ENCODE data around the gene NGLY1. TPM values are rescaled to one million over a fixed set of nuclear protein-coding genes. Genes with fewer than 3 reads are reported as not detected.

The NGLY1 gene
- total and polyA plus RNA-seq, 9 of the 15 experiments (the other 6 are each of a cell fraction or from before 2014, with no cell fraction given) = 52.2 to 124 (median 87.6) TPM

GRCh38 chr3:25789596-25790556 lies 6.6 kb upstream of the NGLY1 start, which contains the start of gene OXSM (continued):
- no peak for TF ChIP-seq BCOR (IDR thresholded peaks at IDR 0.05)
- TF ChIP-seq CCNT2 (IDR thresholded peaks at IDR 0.05; ENCODE audit: borderline replicate concordance, extremely low read depth, insufficient read length, low read depth, low read length) = peak; percentile 80
- TF ChIP-seq HDAC6 (IDR thresholded peaks at IDR 0.05; ENCODE audit: low read depth, low read length) = no peak
- no peak for TF ChIP-seq ZNF398 (CRISPR knock-in tag; IDR thresholded peaks at IDR 0.05)
- TF ChIP-seq COPS2 (conservative IDR thresholded peaks at IDR 0.05) = no peak
- no peak for TF ChIP-seq SMARCB1 (IDR thresholded peaks at IDR 0.05; ENCODE audit: insufficient read length, low read depth)
- TF ChIP-seq ELF4 (CRISPR knock-in tag; IDR thresholded peaks at IDR 0.05) = no peak
- TF ChIP-seq MYNN (IDR thresholded peaks at IDR 0.05) = peak; percentile 59; the same call in 1 of the 2 replicates
- TF ChIP-seq MYNN (CRISPR knock-in tag; IDR thresholded peaks at IDR 0.05) = no peak
- TF ChIP-seq ZEB2 (IDR thresholded peaks at IDR 0.05) = peak; percentile 25; the same call in 1 of the 2 replicates
- peak; percentile 94 for TF ChIP-seq SUPT5H (IDR thresholded peaks at IDR 0.05)
- TF ChIP-seq NBN (IDR thresholded peaks at IDR 0.05; ENCODE audit: low read depth) = peak; percentile 38; the same call in 1 of the 2 replicates
- TF ChIP-seq MNT (conservative IDR thresholded peaks at IDR 0.05) = peak; percentile 89 to 92
- no peak for TF ChIP-seq FOXA1 (IDR thresholded peaks at IDR 0.05; ENCODE audit: borderline replicate concordance)
- peak; percentile 78; the same call in 1 of the 2 replicates for TF ChIP-seq HDAC8 (tag; IDR thresholded peaks at IDR 0.05)
- no peak for TF ChIP-seq ZBTB5 (IDR thresholded peaks at IDR 0.05)
- 0 out of 2 replicates have a peak, but pooled peaks have one; percentile 9 for TF ChIP-seq PYGO2 (tag; IDR thresholded peaks at IDR 0.05)
- TF ChIP-seq IFI16 (CRISPR knock-in tag; IDR thresholded peaks at IDR 0.05) = no peak
- peak in 2 of 3 experiments; percentile 32 to 62 for TF ChIP-seq YY1 (IDR thresholded peaks at IDR 0.05; ENCODE audit: borderline replicate concordance in 1 of 3, control insufficient read depth in 1 of 3, extremely low read depth in 1 of 3, insufficient read depth in 3 of 3, insufficient read length in 1 of 3, insufficient replicate concordance in 2 of 3, low read depth in 1 of 3, low read length in 2 of 3)
- no peak for TF ChIP-seq SNAPC5 (CRISPR knock-in tag; IDR thresholded peaks at IDR 0.05)
